IPS DF 4.7 (cell line): Measurements from ENCODE around the gene PCDHGB3.
"Not testable (repeated sequence)": the region's sequence is repeated elsewhere in the genome, so short reads cannot be mapped to it uniquely, and the experiment has no call there.

ENCODE experiments used
- DNase-seq: peaks from one replicate; pipeline ENCODE4 v3.0.0-alpha.2; 2013; ENCODE audit warnings: low spot score; ENCODE audit errors: extremely low read depth

The PCDHGB3 gene

DNA sequence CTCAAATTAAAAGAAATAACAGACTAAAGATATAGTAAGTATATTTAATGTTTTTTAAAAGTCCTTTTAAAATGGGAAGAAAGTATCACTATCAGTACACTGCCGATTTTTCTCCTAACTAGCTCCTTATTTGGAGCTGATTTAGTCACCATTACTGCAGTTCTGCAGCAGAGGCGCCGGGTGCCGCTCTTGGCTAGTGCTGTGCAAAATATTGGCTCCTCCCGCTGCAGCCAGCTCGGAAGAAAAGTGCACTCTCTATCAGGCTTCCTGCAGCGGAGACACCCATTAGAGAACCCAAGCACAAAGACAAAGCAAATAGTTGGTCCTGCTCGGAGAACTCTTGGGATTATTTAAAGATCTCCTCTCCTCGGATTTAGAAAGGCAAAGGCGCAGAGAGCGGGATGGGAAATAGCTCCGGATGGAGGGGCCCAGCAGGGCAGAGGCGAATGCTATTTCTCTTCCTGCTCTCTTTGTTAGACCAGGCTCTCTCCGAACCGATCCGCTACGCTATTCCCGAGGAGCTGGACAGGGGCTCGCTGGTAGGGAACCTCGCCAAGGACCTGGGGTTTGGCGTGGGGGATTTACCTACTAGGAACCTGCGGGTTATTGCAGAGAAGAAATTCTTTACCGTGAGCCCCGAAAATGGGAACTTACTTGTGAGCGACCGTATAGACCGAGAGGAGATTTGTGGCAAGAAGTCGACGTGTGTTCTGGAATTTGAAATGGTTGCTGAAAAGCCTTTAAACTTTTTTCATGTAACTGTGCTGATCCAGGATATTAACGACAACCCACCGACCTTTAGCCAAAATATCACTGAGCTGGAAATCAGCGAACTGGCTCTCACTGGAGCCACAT lies at the start of gene PCDHGB3:
Gene PCDHGB3, plus strand, starts transcription at position 249 of the 855 bp plus-strand sequence. Its CDS starts 153 bp downstream, at position 402.
- no peak for DNase-seq

DNA sequence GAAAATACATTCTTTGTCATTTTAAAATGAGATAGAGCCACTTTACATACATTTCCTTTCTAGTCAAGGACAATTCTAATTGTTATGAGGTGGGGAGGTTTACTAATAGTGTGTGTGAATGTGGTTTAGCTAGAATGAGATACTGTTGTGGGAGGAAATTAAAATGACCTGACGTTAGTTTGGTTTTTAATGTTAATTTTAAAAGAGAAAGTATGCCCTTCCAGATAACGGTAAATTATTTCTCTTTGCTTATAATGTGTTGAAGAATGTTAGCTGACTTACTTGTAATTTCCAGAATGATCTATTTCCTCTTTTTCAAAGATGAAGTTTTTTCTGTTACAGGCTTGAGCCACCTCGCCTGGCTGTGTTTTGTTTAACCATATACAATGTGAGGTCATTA lies 47.8 kb upstream of the PCDHGB3 start:
- no peak for DNase-seq

DNA sequence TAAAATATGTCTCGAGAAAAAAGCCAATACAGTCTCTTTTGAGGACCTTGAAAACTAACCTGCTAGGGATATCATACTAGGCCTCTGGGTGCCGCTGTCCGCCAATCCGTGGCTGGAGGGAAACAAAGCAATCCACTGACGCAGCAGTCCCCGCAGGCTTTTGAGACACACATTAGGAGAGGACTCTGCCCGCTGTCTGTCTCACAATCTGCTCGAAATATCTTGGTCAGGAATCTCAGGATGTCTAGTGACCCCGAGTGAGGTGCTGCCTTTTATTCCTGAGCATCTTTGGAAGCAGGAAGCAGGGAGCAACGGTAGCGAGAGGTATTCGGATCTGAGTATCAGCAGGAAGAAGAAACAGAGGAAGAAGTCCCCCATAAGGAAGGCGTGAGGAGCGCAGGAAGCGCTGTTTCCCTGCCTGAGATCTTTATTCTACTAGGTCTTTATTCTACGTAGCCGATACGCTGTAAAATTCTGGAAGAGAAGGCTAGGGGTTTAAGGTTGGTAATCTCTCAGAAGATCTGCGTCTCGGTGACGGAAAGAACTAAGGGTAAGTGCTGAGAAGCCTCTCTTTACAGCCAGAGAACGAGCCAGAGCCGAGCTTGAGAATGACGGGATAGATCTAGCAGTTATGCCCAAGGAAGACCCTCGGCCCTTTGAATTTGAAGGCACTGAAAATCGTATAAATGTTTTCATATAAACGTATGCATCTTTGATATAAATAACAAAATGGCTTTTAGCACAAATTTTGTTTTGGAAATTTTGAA lies 43.8 kb upstream of the PCDHGB3 start:
- no peak for DNase-seq

DNA sequence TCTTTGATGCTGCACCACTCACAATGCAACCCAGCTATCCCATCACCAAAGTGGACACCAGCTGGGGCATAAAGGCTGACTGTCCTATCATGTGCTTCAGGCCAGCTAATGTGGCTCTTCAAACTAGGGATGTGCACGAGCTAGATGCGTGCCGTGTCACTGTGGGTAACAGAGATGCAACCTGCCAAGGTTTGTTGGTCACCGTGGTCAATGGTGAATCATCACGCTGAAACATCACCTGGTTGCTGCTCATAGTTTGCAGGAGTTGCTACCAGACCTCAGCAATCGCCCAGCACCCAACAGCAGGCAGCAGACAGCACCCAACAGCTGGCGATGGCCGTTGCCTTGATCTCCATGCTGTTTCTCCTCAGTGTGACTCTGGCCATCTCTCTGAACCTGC lies 41.8 kb upstream of the PCDHGB3 start:
- no peak for DNase-seq

DNA sequence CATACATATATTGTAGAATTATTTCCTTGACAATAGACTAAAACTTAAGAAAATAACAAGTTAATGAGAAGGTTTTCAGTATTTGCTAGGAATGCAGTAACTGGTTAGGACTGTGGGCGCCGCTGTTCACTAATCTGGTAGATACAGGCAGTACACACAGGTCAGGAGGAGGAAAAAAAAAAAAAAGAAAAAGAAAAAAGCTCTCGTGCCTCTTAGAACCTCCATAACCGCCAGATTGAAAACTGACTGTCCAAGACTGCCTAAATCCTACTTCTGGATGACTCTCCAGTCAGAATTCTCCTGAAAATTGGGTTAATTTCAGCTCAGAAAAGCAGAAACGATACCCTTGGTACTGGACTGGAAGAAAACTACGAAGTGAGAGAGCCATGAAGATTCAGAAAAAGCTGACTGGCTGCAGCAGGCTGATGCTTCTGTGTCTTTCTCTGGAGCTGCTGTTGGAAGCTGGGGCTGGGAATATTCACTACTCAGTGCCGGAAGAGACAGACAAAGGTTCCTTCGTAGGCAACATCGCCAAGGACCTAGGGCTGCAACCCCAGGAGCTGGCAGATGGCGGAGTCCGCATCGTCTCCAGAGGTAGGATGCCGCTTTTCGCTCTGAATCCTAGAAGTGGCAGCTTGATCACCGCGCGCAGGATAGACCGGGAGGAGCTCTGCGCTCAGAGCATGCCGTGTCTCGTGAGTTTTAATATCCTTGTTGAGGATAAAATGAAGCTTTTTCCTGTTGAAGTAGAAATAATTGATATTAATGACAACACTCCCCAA lies 39.6 kb upstream of the PCDHGB3 start, which contains the start of gene PCDHGA1:
Gene PCDHGA1, plus strand, starts transcription at position 216 of the 782 bp plus-strand sequence.
- DNase-seq = no peak

DNA sequence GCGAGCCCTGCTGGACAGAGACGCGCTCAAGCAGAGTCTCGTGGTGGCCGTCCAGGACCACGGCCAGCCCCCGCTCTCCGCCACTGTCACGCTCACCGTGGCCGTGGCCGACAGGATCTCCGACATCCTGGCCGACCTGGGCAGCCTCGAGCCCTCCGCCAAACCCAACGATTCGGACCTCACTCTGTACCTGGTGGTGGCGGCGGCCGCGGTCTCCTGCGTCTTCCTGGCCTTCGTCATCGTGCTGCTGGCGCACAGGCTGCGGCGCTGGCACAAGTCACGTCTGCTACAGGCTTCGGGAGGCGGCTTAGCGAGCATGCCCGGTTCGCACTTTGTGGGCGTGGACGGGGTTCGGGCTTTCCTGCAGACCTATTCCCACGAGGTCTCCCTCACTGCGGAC lies 37.5 kb upstream of the PCDHGB3 start:
- not testable (repeated sequence) for DNase-seq

DNA sequence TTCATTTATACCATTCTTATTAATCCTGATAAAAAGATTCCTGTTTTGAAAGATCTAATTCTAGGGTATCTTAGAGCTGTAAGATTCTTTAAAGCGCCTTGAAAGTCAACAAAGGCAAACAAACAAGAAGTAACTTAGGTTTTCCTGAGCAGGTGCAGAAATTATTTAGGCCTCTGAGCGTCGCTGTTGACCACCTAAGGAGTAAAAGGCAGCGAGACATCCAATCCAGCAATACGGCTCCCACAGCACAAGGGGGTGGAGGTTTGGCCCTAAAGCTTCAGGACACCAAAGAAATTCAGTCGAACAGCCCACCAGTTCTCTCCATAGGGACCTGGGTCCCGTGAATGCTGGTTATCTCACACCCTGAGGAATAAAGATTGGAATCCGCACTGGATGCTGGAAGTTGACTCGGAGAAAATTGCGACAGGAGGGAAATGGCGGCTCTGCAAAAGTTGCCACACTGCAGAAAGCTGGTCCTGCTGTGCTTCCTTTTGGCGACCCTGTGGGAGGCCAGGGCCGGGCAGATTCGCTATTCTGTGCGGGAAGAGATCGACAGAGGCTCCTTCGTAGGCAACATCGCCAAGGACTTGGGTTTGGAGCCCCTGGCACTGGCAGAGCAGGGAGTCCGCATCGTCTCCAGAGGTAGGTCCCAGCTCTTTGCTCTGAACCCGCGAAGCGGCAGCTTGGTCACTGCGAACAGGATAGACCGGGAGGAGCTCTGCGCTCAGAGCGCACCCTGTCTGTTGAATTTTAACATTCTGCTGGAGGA lies 31.3 kb upstream of the PCDHGB3 start, which contains the start of gene PCDHGA2:
Gene PCDHGA2, plus strand, starts transcription at position 223 of the 769 bp plus-strand sequence.
- DNase-seq = no peak

DNA sequence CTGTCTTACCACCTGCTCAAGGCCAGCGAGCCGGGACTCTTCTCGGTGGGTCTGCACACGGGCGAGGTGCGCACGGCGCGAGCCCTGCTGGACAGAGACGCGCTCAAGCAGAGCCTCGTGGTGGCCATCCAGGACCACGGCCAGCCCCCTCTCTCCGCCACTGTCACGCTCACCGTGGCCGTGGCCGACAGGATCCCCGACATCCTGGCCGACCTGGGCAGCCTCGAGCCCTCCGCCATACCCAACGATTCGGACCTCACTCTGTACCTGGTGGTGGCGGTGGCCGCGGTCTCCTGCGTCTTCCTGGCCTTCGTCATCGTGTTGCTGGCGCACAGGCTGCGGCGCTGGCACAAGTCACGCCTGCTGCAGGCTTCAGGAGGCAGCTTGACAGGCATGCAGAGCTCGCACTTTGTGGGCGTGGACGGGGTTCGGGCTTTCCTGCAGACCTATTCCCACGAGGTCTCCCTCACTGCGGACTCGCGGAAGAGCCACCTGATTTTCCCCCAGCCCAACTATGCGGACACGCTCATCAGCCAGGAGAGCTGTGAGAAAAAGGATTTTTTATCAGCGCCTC lies 29.2 kb upstream of the PCDHGB3 start:
- not testable (repeated sequence) for DNase-seq

DNA sequence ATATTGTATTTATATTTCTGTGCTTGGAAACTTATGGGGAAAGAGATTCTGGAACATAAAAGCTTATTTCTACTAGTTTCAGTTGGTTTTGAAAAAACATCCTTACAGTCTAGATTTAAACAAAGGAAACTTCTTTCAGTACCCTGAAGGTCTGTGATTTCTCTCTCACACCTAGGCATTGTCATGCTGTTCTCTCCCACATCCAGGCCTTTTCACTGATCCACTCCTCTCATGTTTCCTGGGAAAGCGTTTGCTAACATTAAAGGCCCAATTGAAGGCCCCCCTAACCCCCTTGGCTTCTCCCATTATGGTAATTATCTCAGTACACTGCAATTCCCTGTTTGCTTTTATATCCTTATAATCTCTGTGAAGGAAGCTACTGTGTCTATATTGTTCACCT lies 27.3 kb upstream of the PCDHGB3 start:
- no peak for DNase-seq

DNA sequence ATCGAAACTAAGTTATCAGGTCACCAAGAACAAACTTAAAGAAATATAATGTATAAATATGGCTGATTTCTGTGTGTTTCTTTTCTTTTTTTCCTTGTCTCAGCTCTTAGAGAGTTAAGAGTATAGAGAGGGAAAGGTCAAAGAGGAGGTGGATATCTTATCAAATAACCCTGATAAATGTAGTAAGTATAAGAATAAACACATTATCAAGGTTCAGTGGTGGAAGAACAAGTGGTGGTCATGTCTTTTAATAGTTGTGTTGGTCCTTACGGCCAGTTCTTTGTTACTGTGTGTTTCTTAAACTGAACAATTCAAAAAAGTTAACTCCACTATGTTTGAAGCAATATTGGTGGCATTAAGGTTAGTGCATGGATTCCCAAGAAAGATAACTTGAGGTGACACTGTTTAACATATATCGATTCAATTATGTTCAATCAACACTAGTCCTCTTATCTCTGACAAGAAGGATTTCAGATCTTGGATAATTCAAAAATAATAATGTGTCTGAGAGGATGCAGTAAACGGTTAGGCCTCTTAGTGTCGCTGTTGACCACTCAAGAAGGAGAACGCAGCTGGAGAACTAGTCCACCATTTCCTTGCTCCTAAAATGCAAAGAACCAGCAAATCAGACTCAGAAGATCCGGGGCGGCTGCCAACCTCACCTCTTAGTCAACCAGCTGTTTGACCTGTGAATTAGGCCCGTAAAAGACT lies 26.6 kb upstream of the PCDHGB3 start, which contains the start of gene PCDHGA3:
Gene PCDHGA3, plus strand, starts transcription at position 588 of the 711 bp plus-strand sequence. CDS start 205 bp downstream, outside the sequence.
- no peak for DNase-seq

DNA sequence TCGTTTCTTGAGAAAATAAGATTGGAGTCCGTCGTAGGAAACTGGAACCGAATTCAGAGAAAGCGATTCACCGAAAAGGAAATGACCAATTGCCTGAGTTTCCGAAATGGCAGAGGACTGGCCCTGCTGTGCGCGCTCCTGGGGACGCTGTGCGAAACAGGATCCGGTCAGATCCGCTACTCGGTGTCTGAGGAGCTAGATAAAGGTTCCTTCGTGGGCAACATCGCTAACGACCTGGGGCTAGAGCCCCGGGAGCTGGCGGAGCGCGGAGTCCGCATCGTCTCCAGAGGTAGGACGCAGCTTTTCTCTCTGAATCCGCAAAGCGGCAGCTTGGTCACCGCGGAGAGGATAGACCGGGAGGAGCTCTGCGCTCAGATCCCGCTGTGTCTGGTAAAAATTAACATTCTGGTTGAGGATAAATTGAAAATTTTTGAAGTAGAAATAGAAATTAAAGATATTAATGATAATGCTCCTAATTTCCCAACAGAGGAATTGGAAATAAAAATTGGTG lies 26.0 kb upstream of the PCDHGB3 start:
- no peak for DNase-seq

DNA sequence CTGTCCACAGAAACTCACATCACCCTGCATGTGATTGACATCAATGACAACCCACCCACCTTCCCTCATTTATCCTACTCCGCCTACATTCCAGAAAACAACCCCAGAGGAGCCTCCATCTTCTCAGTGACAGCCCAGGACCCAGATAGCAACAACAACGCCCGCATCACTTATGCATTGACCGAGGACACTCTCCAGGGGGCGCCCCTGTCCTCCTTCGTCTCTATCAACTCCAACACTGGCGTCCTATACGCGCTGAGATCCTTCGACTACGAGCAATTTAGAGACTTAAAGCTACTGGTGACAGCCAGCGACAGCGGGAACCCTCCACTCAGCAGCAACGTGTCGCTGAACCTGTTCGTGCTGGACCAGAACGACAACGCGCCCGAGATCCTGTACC lies 24.7 kb upstream of the PCDHGB3 start:
- no peak for DNase-seq

DNA sequence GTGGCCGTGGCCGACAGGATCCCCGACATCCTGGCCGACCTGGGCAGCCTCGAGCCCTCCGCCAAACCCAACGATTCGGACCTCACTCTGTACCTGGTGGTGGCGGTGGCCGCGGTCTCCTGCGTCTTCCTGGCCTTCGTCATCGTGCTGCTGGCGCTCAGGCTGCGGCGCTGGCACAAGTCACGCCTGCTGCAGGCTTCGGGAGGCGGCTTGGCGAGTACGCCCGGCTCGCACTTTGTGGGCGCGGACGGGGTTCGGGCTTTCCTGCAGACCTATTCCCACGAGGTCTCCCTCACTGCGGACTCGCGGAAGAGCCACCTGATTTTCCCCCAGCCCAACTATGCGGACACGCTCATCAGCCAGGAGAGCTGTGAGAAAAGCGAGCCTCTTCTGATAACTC lies 24.0 kb upstream of the PCDHGB3 start:
- not testable (repeated sequence) for DNase-seq

DNA sequence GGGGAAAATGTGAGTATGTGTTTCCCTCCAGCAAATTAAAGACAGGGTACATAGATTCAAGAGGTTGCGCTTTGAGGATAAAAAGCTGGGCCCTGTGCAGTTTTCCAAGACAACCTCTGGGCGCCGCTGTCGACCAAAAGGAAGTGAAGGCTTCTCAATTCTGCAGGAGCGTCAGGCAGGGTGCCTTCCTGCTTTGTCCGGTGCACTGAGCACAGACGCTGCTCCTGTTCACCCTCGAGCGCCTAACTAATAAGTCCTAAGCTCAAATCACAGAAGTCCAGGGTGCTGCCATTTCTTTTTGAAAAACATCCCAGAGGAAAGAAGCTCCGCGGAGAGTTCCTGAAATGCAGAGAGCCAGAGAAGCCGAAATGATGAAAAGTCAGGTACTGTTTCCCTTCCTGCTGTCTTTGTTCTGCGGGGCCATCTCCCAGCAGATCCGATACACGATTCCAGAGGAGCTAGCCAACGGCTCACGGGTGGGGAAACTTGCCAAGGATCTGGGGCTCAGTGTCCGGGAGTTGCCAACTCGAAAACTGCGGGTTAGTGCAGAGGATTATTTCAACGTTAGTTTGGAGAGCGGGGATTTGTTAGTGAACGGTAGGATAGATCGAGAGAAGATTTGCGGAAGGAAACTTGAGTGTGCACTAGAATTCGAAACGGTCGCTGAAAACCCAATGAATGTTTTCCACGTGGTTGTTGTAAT lies 20.0 kb upstream of the PCDHGB3 start, which contains the start of gene PCDHGB1:
Gene PCDHGB1, plus strand, starts transcription at position 183 of the 703 bp plus-strand sequence. Its CDS starts 162 bp downstream, at position 345.
- no peak for DNase-seq

DNA sequence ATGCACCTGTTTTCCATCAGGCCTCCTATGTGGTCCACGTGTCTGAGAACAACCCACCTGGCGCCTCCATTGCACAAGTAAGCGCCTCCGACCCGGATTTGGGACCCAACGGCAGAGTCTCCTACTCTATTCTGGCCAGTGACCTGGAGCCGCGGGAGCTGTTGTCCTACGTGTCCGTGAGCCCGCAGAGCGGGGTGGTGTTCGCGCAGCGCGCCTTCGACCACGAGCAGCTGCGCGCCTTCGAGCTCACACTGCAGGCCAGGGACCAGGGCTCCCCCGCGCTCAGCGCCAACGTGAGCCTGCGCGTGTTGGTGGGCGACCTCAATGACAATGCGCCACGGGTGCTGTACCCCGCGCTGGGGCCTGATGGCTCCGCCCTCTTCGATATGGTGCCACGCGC lies 18.5 kb upstream of the PCDHGB3 start:
- no peak for DNase-seq

DNA sequence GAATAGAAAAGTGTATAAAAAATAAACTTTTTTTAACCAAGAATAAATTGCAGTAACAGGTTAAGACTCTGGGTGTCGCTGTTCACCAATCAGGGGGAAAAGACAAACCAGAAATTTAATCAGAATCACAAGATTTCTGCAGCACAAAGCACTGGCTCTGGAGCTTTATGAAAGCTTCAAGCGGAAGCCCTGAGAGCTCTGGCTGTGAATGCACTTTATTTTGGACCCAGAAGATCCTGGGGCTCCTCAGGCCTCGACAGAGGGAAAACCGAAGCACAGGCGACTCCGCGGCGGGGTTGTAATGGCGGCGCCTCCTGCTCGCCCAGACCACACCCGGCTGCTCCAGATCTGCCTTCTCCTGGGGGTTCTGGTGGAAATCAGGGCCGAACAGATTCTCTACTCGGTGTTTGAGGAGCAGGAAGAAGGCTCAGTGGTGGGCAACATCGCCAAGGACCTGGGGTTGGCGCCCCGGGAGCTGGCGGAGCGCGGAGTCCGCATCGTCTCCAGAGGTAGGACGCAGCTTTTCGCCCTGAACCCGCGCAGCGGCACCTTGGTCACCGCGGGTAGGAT lies 15.1 kb upstream of the PCDHGB3 start, which contains the start of gene PCDHGA4:
Gene PCDHGA4, plus strand, starts transcription at position 122 of the 570 bp plus-strand sequence. Its CDS starts 87 bp downstream, at position 209.
- no peak for DNase-seq

DNA sequence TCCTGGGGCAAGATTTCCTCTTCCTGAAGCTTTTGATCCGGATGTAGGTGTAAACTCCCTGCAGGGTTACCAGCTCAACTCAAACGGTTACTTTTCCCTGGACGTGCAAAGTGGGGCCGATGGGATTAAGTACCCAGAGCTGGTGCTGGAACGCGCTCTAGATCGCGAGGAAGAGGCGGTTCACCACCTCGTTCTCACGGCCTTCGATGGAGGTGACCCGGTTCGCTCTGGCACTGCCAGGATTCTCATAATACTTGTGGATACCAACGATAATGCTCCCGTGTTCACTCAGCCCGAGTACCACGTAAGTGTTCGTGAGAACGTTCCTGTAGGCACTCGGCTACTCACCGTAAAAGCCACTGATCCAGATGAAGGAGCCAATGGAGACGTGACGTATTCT lies 14.4 kb upstream of the PCDHGB3 start:
- DNase-seq = no peak

DNA sequence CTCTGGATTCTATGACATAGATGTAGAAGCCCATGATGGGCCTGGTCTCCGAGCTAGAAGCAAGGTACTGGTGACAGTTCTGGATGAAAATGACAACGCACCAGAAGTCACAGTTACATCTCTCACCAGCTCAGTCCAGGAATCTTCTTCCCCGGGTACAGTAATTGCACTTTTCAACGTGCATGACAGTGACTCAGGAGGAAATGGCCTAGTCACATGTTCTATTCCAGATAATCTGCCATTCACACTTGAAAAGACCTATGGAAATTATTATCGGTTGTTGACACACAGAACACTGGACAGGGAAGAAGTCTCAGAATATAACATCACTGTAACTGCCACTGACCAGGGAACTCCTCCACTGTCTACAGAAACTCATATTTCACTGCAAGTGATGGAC lies 13.9 kb upstream of the PCDHGB3 start:
- DNase-seq = no peak
